Smooth muscle cell of the pulmonary artery (primary cell): ENCODE results near the gene ANXA10. TPM values are rescaled to one million over a fixed set of nuclear protein-coding genes. Genes with fewer than 3 reads are reported as not detected.

Experiments used
- total RNA-seq: library from RNA; depleted of rRNA; stranded (reverse); fragments of >200 nt; gene quantifications from 2 replicates; pipeline ENCODE4 v1.2.3, GENCODE V29; 2014

ANXA10 gene, protein sequence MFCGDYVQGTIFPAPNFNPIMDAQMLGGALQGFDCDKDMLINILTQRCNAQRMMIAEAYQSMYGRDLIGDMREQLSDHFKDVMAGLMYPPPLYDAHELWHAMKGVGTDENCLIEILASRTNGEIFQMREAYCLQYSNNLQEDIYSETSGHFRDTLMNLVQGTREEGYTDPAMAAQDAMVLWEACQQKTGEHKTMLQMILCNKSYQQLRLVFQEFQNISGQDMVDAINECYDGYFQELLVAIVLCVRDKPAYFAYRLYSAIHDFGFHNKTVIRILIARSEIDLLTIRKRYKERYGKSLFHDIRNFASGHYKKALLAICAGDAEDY
- 5.5 and 18.4 TPM in 2 replicates for total RNA-seq

DNA sequence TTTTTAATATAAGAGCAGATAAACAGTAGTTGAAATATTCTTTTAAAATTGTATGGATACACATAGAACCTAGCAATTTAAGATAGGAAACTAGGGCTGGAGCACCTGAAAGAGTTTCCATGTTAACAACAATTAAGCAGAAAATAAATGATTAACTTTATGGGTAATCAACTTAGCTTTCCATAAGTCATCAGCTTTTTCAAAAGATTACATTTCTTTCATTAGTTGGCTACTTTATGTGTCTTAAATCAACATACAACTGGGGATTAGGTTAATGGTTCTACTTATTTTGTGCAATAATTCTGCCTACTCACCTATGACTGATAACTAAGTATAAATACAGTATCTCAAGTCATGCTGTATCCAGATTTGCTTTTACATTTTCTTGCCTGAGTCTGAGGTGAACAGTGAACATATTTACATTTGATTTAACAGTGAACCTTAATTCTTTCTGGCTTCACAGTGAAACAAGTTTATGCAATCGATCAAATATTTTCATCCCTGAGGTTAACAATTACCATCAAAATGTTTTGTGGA, at the start of gene ANXA10:
Gene ANXA10, plus strand, starts transcription at position 362 of the 537 bp plus-strand sequence. Its CDS starts 164 bp downstream, at position 526.

Other genes with a start within 250 kb of the ANXA10 start
- 14.6 and 17.4 TPM in 2 replicates for gene DDX60, start 226.2 kb downstream of the ANXA10 start, total RNA-seq